ENCODE data around the gene PEX5L.

PEX5L gene

DNA sequence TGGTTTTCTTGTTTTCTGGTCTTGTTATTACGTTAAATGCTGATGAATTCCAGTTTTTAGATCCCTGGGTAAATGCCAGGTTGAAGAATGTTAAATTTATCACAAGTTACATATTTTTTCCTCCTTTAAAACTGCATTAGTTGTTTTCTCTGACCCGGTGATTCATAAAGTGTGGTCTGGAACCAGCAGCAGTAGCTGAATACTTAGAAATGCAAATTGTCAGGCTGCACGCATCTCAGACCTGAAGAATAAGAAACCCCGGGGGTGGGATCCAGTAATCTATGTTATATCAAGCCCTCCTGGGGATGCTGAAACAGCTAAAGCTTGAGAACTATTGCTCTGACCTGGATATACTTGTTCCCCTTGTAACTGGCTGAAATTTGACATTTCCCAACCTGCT, 69.1 kb downstream of the PEX5L start:
- no peak overlapping the region for H3K27ac ChIP-seq
- TF ChIP-seq, protein P1, sequence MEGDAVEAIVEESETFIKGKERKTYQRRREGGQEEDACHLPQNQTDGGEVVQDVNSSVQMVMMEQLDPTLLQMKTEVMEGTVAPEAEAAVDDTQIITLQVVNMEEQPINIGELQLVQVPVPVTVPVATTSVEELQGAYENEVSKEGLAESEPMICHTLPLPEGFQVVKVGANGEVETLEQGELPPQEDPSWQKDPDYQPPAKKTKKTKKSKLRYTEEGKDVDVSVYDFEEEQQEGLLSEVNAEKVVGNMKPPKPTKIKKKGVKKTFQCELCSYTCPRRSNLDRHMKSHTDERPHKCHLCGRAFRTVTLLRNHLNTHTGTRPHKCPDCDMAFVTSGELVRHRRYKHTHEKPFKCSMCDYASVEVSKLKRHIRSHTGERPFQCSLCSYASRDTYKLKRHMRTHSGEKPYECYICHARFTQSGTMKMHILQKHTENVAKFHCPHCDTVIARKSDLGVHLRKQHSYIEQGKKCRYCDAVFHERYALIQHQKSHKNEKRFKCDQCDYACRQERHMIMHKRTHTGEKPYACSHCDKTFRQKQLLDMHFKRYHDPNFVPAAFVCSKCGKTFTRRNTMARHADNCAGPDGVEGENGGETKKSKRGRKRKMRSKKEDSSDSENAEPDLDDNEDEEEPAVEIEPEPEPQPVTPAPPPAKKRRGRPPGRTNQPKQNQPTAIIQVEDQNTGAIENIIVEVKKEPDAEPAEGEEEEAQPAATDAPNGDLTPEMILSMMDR (conservative IDR thresholded peaks at IDR 0.05) = no peak

DNA sequence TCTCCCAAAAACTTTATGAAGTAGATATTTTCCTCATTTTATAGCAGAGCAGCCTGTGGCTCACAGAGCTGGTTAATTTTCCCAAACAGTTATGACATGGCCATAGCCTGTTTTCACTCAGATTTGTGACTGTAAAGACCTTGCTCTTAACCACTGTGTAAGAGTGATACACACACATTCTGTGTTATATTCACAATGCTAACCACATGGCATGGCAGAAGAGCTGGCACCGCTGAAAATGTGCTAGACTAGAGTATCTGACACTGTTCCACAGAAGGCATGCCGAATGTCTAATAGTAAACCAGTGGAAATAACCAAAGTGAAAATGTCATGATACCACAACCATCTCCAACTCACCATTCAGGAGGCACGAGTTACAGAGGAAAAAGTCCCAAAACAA, 71.8 kb downstream of the PEX5L start:
- no peak overlapping the region for H3K27ac ChIP-seq
- TF ChIP-seq, protein P1 (conservative IDR thresholded peaks at IDR 0.05) = no peak

DNA sequence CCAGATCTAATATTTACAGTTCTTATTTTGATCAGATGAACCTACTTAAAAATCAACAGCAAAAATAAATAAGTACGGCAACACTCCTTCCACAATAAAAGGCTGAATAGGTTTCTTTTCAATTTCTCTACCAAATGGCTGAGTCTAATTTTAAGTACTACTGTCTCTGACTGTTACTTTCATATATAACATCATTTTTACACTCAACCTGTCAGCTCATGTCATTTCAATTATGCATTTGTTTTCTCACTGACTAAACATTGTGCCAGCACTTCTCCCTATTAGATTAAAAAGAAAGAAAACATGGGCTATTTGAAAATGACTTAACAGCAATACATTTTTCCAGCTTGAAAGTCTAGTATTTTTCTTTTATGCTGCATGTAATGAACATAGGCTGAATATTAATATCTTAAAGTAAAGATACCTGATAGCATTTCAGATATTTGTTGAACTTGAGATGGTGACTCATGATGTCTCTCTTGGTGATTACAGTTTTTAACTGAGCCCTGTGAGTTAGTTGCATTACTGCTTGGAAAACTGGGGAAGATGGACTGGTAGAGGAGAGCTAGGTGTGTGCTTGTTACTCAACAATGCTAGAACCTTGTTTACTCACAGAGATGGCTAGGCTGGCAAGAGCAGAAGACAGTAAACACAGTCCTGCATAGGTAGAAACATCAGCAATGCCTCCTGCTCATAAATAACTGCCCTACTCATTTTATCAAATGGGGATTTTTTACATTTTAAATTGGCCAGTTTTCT, 73.9 kb downstream of the PEX5L start:
- H3K27ac ChIP-seq = no peak overlapping the region
- TF ChIP-seq, protein P1 (conservative IDR thresholded peaks at IDR 0.05) = no peak

DNA sequence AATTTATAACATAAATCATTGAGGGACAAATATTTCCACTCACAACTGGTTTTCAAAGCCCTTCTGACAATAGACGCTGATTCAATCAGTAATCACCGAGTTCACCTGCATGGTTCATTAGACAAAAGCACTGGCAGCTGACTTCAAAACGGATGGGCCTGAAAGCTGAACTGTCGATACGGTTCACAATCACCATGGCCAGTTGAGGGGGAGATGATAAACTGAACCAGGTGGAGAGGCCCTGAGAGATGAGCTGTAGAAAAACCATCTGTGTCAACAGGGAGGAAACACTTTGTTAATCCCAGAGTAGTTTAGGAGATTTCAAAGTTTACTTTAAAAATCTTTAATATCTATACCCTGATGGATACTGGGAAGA, 75.0 kb downstream of the PEX5L start:
- H3K27ac ChIP-seq = no peak overlapping the region
- TF ChIP-seq, protein P1 (conservative IDR thresholded peaks at IDR 0.05) = no peak

DNA sequence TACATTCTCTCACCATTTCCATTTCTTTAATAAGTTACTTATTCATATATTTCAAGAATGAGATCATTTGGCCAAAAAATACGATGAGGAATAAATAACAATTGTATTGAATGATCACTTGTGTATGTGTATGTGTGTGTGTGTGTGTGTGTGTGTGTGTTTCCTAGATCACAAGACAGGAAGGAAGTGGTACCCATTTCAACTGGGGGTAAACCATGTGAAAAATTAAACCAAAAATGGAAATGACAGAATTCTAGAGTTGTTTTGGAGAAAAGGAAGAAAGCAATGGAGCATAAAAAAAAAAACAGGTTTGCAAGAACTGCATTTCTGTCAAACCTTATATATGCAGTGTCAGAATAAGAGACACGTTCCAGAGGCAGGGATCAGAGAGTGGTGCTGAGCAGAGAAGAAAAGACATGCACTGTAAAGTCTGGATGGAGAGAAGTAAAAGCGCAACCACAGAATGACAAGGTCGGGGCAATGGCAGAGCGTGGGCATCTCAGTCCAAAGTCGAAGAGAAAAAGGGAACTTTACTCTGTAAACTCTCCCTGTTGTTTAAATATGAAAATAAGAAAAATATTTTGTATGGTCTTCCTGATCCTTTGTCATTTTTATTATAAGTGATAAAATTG, 75.5 kb downstream of the PEX5L start:
- TF ChIP-seq, protein P1 (conservative IDR thresholded peaks at IDR 0.05) = no peak
- H3K27ac ChIP-seq = no peak overlapping the region

DNA sequence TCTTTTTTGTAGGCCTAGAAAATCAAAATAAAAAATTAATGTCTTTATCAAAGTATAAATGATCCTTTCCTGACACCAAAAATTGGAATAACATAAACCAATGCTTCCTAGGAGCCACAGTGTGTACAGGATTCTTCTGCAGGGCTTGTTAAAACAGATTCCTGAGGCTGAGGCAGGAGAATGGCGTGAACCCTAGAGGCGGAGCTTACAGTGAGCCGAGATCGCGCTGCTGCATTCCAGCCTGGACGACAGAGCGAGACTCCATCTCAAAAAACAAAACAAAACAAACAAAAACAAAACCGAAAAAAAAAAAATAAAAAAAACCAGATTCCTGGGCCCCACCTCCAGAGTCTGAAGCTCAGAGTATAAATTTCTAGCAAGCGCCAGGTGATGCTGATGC, 78.0 kb downstream of the PEX5L start:
- H3K27ac ChIP-seq = no peak overlapping the region
- TF ChIP-seq, protein P1 (conservative IDR thresholded peaks at IDR 0.05) = no peak

DNA sequence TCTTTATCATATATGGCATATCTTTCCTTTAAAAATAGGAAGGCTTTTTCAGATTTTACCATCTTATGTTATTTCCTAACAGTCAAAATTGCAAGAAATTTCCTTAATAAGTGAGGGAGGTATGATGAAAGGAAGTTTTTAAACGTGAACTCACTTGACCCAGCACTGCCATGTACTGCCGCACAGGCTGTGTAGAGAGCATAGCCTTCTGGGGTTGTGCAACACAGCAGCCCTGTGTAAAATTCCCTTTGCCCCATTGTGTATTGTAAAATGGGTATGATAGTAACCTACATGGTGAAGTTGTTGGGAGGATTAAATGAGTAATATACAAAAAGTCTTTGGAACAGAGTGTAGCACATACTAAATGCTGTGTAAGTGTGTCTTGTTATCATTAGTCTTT, 78.6 kb downstream of the PEX5L start:
- TF ChIP-seq, protein P1 (conservative IDR thresholded peaks at IDR 0.05) = no peak
- no peak overlapping the region for H3K27ac ChIP-seq
